Stimulated activated CD4-positive, alpha-beta T cell treated with anti-CD3 and anti-CD28 coated beads, Interleukin-1b, Interleukin-23, amount 100 ng/mL, for 1 hour (primary cell): Measurements from ENCODE around the gene C16orf96.
A peak's percentile ranks its signal among the peaks of the same experiment; 100 is the strongest.

ENCODE experiments used
- DNase-seq, 2 donors: peaks; one replicate each; pipeline ENCODE4 v3.0.0-alpha.2; 2020; ENCODE audit warnings: low read depth in 2 of 2

C16orf96 gene

GRCh38 chr16:4525634-4526277 is 30.4 kb upstream of the C16orf96 start:
- DNase-seq, result no peak

- DNase-seq, result no peak
Observed at GRCh38 chr16:4529085-4530060, 26.8 kb upstream of the C16orf96 start.

GRCh38 chr16:4531811-4532210 is 24.3 kb upstream of the C16orf96 start:
- no peak for DNase-seq

- no peak for DNase-seq
Observed at GRCh38 chr16:4532238-4532637, 23.9 kb upstream of the C16orf96 start.

- DNase-seq, result no peak
Observed at GRCh38 chr16:4533490-4533889, 22.6 kb upstream of the C16orf96 start.

- no peak for DNase-seq
Observed at GRCh38 chr16:4534151-4534790, 21.9 kb upstream of the C16orf96 start.

- no peak for DNase-seq
Observed at GRCh38 chr16:4535627-4536108, 20.5 kb upstream of the C16orf96 start.

GRCh38 chr16:4536391-4537106 is 19.6 kb upstream of the C16orf96 start:
- DNase-seq, result no peak

GRCh38 chr16:4537376-4538343 is 18.5 kb upstream of the C16orf96 start:
- no peak for DNase-seq

GRCh38 chr16:4538350-4539235 is 17.5 kb upstream of the C16orf96 start, which contains the start of gene CDIP1:
Gene CDIP1, minus strand, starts transcription at chr16:4538773. Its CDS starts 24,643 bp downstream, at chr16:4514130.
- peak; percentile 81 to 94 for DNase-seq

GRCh38 chr16:4539716-4540284 is 16.3 kb upstream of the C16orf96 start:
- no peak for DNase-seq

GRCh38 chr16:4544473-4544872 is 11.7 kb upstream of the C16orf96 start:
- DNase-seq, result no peak

GRCh38 chr16:4548124-4548523 is 8.0 kb upstream of the C16orf96 start:
- DNase-seq, result no peak

- DNase-seq, result no peak
Observed at GRCh38 chr16:4550591-4550990, 5.5 kb upstream of the C16orf96 start.

- no peak for DNase-seq
Observed at GRCh38 chr16:4552541-4552940, 3.6 kb upstream of the C16orf96 start.

GRCh38 chr16:4556580-4556979 is 440 bp downstream of the C16orf96 start:
- no peak for DNase-seq

- DNase-seq, result no peak
Observed at GRCh38 chr16:4557973-4558372, 1.8 kb downstream of the C16orf96 start.

GRCh38 chr16:4561596-4561995 is 5.5 kb downstream of the C16orf96 start:
- no peak for DNase-seq

GRCh38 chr16:4564661-4565267 is 8.6 kb downstream of the C16orf96 start:
- no peak for DNase-seq
